Tibial nerve (tissue), 4 donors: ENCODE measurements around the gene BTD.

ENCODE experiments used
- EP300 ChIP-seq, 2 donors: sonication (generic); formaldehyde crosslinking; IDR thresholded peaks; one replicate each; pipeline ENCODE4 v1.6.1; 2017; ENCODE audit warnings: antibody characterized with exemption in 2 of 2, mild to moderate bottlenecking in 1 of 2
- POLR2A ChIP-seq, 2 donors: fragments of 450-650 bp; IDR thresholded peaks; one replicate each; pipeline ENCODE4 v1.6.1; 2017; ENCODE audit warnings: antibody characterized with exemption in 2 of 2, mild to moderate bottlenecking in 2 of 2, moderate library complexity in 2 of 2
- TF ChIP-seq, protein P1 (sequence below), 5 experiments: fragments of 200-600 bp in 3 of 5; fragments of 450-650 bp in 2 of 5; sonication (generic) in 3 of 5; IDR thresholded peaks; one replicate each; pipeline ENCODE4 v1.5.1; 2016 to 2019; ENCODE audit warnings: antibody characterized with exemption in 5 of 5, mild to moderate bottlenecking in 3 of 5, moderate library complexity in 2 of 5

DNA sequence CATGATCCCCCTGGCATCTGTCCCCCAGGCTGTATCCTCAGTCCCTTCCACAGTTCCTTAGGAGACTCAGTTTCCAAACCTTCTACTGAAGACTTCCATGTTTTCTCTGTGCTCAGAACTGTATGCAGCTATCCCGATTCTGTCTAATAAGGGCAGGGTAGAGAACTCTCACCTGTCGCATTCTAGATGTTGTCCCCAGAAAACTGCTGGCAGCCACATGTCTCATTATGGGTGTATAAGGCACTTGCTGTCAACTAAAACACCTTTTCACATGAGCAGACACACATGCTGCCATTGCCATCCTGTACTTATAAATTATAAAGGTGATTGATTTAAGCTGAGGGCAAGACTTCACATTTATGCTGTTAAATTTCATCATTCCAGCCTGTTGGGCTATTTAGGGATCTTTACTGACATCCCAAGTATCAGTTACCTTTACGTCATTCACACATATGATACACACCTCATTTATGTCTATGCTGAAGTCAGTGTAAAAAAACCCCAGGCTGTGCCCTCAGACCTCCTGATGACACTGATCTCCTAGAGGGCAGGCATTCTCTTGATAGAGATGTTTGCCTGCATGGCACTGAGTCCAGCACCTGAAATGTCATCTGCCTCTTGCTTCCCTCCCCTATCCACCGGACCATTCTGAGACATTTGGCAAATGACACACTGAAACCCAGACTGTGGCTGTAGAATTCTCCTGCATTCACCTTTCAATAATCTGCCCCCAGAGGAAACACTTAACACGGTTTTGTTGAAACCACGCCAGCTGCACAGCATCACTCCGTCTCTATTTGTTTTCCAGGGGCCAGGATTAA is 35.8 kb downstream of the BTD start:
- TF ChIP-seq, protein P1, sequence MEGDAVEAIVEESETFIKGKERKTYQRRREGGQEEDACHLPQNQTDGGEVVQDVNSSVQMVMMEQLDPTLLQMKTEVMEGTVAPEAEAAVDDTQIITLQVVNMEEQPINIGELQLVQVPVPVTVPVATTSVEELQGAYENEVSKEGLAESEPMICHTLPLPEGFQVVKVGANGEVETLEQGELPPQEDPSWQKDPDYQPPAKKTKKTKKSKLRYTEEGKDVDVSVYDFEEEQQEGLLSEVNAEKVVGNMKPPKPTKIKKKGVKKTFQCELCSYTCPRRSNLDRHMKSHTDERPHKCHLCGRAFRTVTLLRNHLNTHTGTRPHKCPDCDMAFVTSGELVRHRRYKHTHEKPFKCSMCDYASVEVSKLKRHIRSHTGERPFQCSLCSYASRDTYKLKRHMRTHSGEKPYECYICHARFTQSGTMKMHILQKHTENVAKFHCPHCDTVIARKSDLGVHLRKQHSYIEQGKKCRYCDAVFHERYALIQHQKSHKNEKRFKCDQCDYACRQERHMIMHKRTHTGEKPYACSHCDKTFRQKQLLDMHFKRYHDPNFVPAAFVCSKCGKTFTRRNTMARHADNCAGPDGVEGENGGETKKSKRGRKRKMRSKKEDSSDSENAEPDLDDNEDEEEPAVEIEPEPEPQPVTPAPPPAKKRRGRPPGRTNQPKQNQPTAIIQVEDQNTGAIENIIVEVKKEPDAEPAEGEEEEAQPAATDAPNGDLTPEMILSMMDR (IDR thresholded peaks at IDR 0.05) = no peak
- TF ChIP-seq POLR2A (IDR thresholded peaks at IDR 0.05) (no peak), EP300 (IDR thresholded peaks at IDR 0.05) (no peak)
